MM.1S (cell line): ENCODE results near the gene CTSH.

Experiments
- DNase-seq: peaks from one replicate; pipeline ENCODE4 v3.0.0-alpha.2; 2015
- H2AFZ ChIP-seq: fragments of 300-600 bp; sonication (generic); 2 replicates; pipeline ENCODE4 v1.6.0; 2016; ENCODE audit warnings: antibody characterized with exemption, low read length
- H3F3A ChIP-seq: fragments of 300-600 bp; sonication (generic); 2 replicates; pipeline ENCODE4 v1.6.1; 2016; ENCODE audit warnings: mild to moderate bottlenecking, antibody characterized with exemption, low read length, moderate library complexity, mixed read lengths; ENCODE audit not compliant: insufficient read depth
- H3K27ac ChIP-seq: fragments of 300-600 bp; sonication (generic); 2 replicates; pipeline ENCODE4 v1.5.1; 2016; ENCODE audit warnings: mild to moderate bottlenecking, low read length
- H3K27me3 ChIP-seq: fragments of 300-600 bp; sonication (generic); replicated peaks from 2 replicates; pipeline ENCODE4 v1.6.0; 2016; ENCODE audit warnings: low read length; ENCODE audit not compliant: insufficient read depth
- H3K36me3 ChIP-seq: fragments of 300-600 bp; sonication (generic); replicated peaks from 2 replicates; pipeline ENCODE4 v1.6.1; 2016; ENCODE audit warnings: mild to moderate bottlenecking, low read length, mixed read lengths; ENCODE audit not compliant: insufficient read depth
- H3K4me1 ChIP-seq: fragments of 300-600 bp; sonication (generic); 2 replicates; pipeline ENCODE4 v1.6.1; 2016; ENCODE audit warnings: low read length, mixed read lengths
- H3K4me2 ChIP-seq: fragments of 300-600 bp; sonication (generic); 2 replicates; pipeline ENCODE4 v1.6.0; 2016; ENCODE audit warnings: low read depth, low read length
- H3K4me3 ChIP-seq: fragments of 300-600 bp; sonication (generic); 2 replicates; pipeline ENCODE4 v1.5.1; 2016; ENCODE audit warnings: low read length, mixed read lengths
- H3K79me2 ChIP-seq: fragments of 300-600 bp; sonication (generic); 2 replicates; pipeline ENCODE4 v1.6.1; 2016; ENCODE audit warnings: mixed run types, low read length, mixed read lengths
- H3K9ac ChIP-seq: fragments of 300-600 bp; sonication (generic); 2 replicates; pipeline ENCODE4 v1.6.1; 2016; ENCODE audit warnings: low read length, mixed read lengths
- H3K9me2 ChIP-seq: fragments of 300-600 bp; sonication (generic); replicated peaks from 2 replicates; pipeline ENCODE4 v1.6.1; 2016; ENCODE audit warnings: mild to moderate bottlenecking, low read length, mixed read lengths; ENCODE audit not compliant: insufficient read depth
- H3K9me3 ChIP-seq: fragments of 300-600 bp; sonication (generic); replicated peaks from 2 replicates; pipeline ENCODE4 v1.6.1; 2016; ENCODE audit warnings: mild to moderate bottlenecking, low read length, mixed read lengths; ENCODE audit not compliant: insufficient read depth
- H4K20me1 ChIP-seq: fragments of 300-600 bp; sonication (generic); 2 replicates; pipeline ENCODE4 v1.6.1; 2016; ENCODE audit warnings: mild to moderate bottlenecking, low read length, moderate library complexity, mixed read lengths; ENCODE audit not compliant: insufficient read depth
- EZH2 ChIP-seq: fragments of 300-600 bp; sonication (generic); optimal IDR thresholded peaks from 2 replicates; pipeline ENCODE3; 2017; ENCODE audit warnings: low read depth, mild to moderate bottlenecking, antibody characterized with exemption, low read length, mixed read lengths
- EZH2phosphoT487 ChIP-seq: fragments of 300-600 bp; sonication (generic); IDR thresholded peaks from 2 replicates; pipeline ENCODE4 v1.6.1; 2018; ENCODE audit warnings: antibody characterized with exemption, low read length
- TF ChIP-seq, protein P1 (sequence below): fragments of 300-600 bp; sonication (generic); IDR thresholded peaks from 2 replicates; pipeline ENCODE4 v1.5.1; 2016; ENCODE audit warnings: antibody characterized with exemption, low read length, mixed read lengths

Gene CTSH

GRCh38 chr15:78923480-78924360, 21.1 kb downstream of the CTSH start:
- Histone ChIP-seq H3K4me2 (no peak overlapping the region), H3K27ac (no peak overlapping the region), H2AFZ (no peak overlapping the region), H4K20me1 (no peaks in the 10 kb centered on the region), H3K79me2 (no peaks in the 10 kb centered on the region), H3K9ac (no peak overlapping the region), H3K36me3 (no peaks in the 10 kb centered on the region), H3K4me3 (no peak overlapping the region), H3F3A (no peaks in the 10 kb centered on the region), H3K9me2 (no peaks in the 10 kb centered on the region), H3K9me3 (no peaks in the 10 kb centered on the region), H3K27me3 (no peaks in the 10 kb centered on the region), H3K4me1 (no peaks in the 10 kb centered on the region)
- TF ChIP-seq EZH2phosphoT487 (no peak), EZH2 (no peak)
- TF ChIP-seq, protein P1, sequence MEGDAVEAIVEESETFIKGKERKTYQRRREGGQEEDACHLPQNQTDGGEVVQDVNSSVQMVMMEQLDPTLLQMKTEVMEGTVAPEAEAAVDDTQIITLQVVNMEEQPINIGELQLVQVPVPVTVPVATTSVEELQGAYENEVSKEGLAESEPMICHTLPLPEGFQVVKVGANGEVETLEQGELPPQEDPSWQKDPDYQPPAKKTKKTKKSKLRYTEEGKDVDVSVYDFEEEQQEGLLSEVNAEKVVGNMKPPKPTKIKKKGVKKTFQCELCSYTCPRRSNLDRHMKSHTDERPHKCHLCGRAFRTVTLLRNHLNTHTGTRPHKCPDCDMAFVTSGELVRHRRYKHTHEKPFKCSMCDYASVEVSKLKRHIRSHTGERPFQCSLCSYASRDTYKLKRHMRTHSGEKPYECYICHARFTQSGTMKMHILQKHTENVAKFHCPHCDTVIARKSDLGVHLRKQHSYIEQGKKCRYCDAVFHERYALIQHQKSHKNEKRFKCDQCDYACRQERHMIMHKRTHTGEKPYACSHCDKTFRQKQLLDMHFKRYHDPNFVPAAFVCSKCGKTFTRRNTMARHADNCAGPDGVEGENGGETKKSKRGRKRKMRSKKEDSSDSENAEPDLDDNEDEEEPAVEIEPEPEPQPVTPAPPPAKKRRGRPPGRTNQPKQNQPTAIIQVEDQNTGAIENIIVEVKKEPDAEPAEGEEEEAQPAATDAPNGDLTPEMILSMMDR = no peak
- no peak for DNase-seq

DNA sequence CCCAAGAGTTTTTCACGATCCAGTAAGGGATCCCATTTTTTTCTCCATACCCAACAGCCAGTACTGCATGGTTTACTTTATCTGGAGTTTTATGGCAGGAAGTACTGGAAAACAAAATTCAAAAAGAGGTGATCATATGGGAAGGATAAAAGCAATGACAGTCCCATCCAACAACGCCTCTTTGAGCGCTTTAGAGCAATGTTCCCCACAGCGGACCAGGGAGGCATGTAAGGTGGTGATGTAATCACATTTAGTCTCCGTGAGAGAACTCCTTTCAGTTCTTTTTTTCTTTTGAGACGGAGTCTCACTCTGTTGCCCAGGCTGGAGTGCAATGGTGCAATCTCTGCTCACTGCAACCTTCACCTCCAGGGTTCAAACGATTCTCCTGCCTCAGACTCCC, 21.8 kb downstream of the CTSH start:
- Histone ChIP-seq H4K20me1 (no peaks in the 10 kb centered on the region), H3K27me3 (no peaks in the 10 kb centered on the region), H3K9me3 (no peaks in the 10 kb centered on the region), H3K27ac (no peak overlapping the region), H3K4me3 (no peak overlapping the region), H3K4me1 (no peaks in the 10 kb centered on the region), H3K9ac (no peak overlapping the region), H3K36me3 (no peaks in the 10 kb centered on the region), H2AFZ (no peak overlapping the region), H3F3A (no peaks in the 10 kb centered on the region), H3K79me2 (no peaks in the 10 kb centered on the region), H3K4me2 (no peak overlapping the region), H3K9me2 (no peaks in the 10 kb centered on the region)
- TF ChIP-seq, protein P1 = no peak
- TF ChIP-seq EZH2 = no peak
- TF ChIP-seq EZH2phosphoT487 = no peak
- no peak for DNase-seq

- no peak overlapping the region for H3K4me3 ChIP-seq
- no peaks in the 10 kb centered on the region for H3K36me3 ChIP-seq
- no peaks in the 10 kb centered on the region for H4K20me1 ChIP-seq
- H3K27ac ChIP-seq = no peak overlapping the region
- H3F3A ChIP-seq = no peaks in the 10 kb centered on the region
- DNase-seq = no peak
- no peak overlapping the region for H3K4me2 ChIP-seq
- H2AFZ ChIP-seq = no peak overlapping the region
- H3K9me2 ChIP-seq = no peaks in the 10 kb centered on the region
- no peak overlapping the region for H3K9ac ChIP-seq
- H3K27me3 ChIP-seq = no peaks in the 10 kb centered on the region
- no peaks in the 10 kb centered on the region for H3K4me1 ChIP-seq
- no peaks in the 10 kb centered on the region for H3K9me3 ChIP-seq
- no peak for TF ChIP-seq EZH2phosphoT487
- no peak for TF ChIP-seq EZH2
- TF ChIP-seq, protein P1 = no peak
- H3K79me2 ChIP-seq = no peaks in the 10 kb centered on the region
Observed at GRCh38 chr15:78922527-78922926, 22.3 kb downstream of the CTSH start.
